Activated CD4-positive, alpha-beta T cell treated with anti-CD3 and anti-CD28 coated beads, Interleukin-2, amount 10 ng/mL, durations not matched to agents 24 days and 14 days (primary cell): ENCODE results near the gene OR5AP2. TPM values are rescaled to one million over a fixed set of nuclear protein-coding genes. Genes with fewer than 3 reads are reported as not detected.
"Not testable (repeated sequence)": the region's sequence is repeated elsewhere in the genome, so short reads cannot be mapped to it uniquely, and the experiment has no call there.

ENCODE experiments used
- DNase-seq: peaks from one replicate; pipeline ENCODE4 v3.0.0; 2022
- H3K27ac Mint-ChIP-seq: one replicate; pipeline ENCODE4 v1.8.0; 2022; ENCODE audit warnings: mild to moderate bottlenecking, mixed read lengths
- H3K27me3 Mint-ChIP-seq: one replicate; pipeline ENCODE4 v1.8.0; 2022; ENCODE audit warnings: mixed read lengths
- H3K36me3 Mint-ChIP-seq: one replicate; pipeline ENCODE4 v1.8.0; 2022; ENCODE audit warnings: low read depth, mild to moderate bottlenecking, mixed read lengths
- H3K4me1 Mint-ChIP-seq: one replicate; pipeline ENCODE4 v1.8.0; 2021; ENCODE audit warnings: mixed read lengths
- H3K4me3 Mint-ChIP-seq: one replicate; pipeline ENCODE4 v1.8.0; 2022; ENCODE audit warnings: mild to moderate bottlenecking, moderate library complexity, mixed read lengths
- H3K9me3 Mint-ChIP-seq: one replicate; pipeline ENCODE4 v1.8.0; 2021; ENCODE audit warnings: mixed read lengths
- intact Hi-C: fragments of 100-400 bp; cut with micrococcal nuclease; formaldehyde crosslinking; loops from one replicate; pipeline ENCODE4 v1.15.1; 2023
- total RNA-seq: library from RNA; stranded (reverse); gene quantifications from 2 replicates; pipeline ENCODE4 v1.2.3, GENCODE V29; 2022

The OR5AP2 gene
- total RNA-seq = not detected in 2 replicates

DNA sequence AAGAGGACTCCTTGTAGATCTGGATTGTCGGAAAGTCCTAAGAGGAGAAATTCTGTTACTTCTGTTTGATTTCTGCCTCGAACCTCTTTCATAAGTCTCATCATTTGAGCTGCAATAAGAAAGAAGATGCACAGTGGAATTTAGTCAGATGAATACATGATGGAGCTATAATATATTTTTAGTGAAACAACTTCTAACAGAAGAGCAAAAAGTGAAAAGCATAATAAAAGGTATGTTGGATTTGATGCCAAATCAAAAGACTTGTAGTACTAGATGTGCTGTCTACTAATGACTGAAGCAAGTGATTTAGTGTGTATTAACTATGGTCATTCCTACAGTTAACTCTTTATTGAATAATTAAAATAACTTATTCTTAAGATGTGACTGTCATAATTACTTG lies at the start of gene OR5AP2:
TSS of gene OR5AP2 (minus strand) at position 101 of the 400 bp plus-strand sequence. CDS start at position 101, 0 bp downstream.
- Mint-ChIP-seq H3K9me3 (peaks cover 3% of the 10 kb centered on the region), H3K4me3 (no peak within 1 kb of the TSS), H3K36me3 (no peaks in the 10 kb centered on the region), H3K4me1 (no peaks in the 10 kb centered on the region), H3K27ac (no peak within 1 kb of the TSS), H3K27me3 (no peaks in the 10 kb centered on the region)
- DNase-seq = no peak
- intact Hi-C loops = no loop called here

- H3K27ac Mint-ChIP-seq, H3K4me1 Mint-ChIP-seq, H3K4me3 Mint-ChIP-seq, H3K9me3 Mint-ChIP-seq, H3K27me3 Mint-ChIP-seq, DNase-seq, intact Hi-C loops, H3K36me3 Mint-ChIP-seq: not testable (repeated sequence)
Measured at GRCh38 chr11:56691179-56691578, 48.9 kb upstream of the OR5AP2 start.

- no peak overlapping the region for H3K27ac Mint-ChIP-seq
- DNase-seq = no peak
- no peaks in the 10 kb centered on the region for H3K36me3 Mint-ChIP-seq
- no peaks in the 10 kb centered on the region for H3K27me3 Mint-ChIP-seq
- H3K4me1 Mint-ChIP-seq = no peaks in the 10 kb centered on the region
- H3K9me3 Mint-ChIP-seq = no peaks in the 10 kb centered on the region
- intact Hi-C loops = no loop called here
- no peak overlapping the region for H3K4me3 Mint-ChIP-seq
Measured at GRCh38 chr11:56688554-56689100, 46.4 kb upstream of the OR5AP2 start.

GRCh38 chr11:56670984-56671383 lies 28.7 kb upstream of the OR5AP2 start:
- Mint-ChIP-seq H3K4me3 (no peak overlapping the region), H3K4me1 (no peaks in the 10 kb centered on the region), H3K27ac (no peak overlapping the region), H3K27me3 (no peaks in the 10 kb centered on the region), H3K36me3 (no peaks in the 10 kb centered on the region), H3K9me3 (no peaks in the 10 kb centered on the region)
- no peak for DNase-seq
- intact Hi-C loops = no loop called here

- intact Hi-C loops = no loop called here
- Mint-ChIP-seq H3K4me1 (no peaks in the 10 kb centered on the region), H3K27me3 (no peaks in the 10 kb centered on the region), H3K4me3 (no peak within 1 kb of the TSS), H3K9me3 (no peaks in the 10 kb centered on the region), H3K36me3 (no peaks in the 10 kb centered on the region), H3K27ac (no peak within 1 kb of the TSS)
- no peak for DNase-seq
Measured at GRCh38 chr11:56663386-56663785, 21.1 kb upstream of the OR5AP2 start, which contains the start of gene OR5AR1. OR5AR1 (plus strand) TSS chr11:56663686; CDS start chr11:56663686, 0 bp downstream.

DNA sequence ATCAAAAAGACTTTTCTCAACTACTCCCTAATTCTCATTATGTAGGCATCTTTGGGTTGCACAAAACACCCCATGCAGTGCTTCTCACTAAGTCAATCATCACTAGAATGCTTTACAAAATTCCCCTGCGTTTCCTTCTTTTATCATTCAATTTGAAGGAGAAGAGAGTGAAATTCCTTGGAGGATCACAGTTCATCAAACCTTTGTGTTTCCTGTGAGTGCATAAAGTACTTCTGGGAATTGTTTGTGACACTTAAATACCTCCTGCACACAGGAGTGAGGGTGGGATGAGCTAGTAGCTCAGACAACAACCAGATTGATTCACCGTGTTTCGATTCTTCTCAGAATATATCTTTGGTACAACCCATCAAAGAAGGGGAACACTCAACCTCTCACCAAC lies 17.5 kb upstream of the OR5AP2 start:
- intact Hi-C loops = no loop called here
- H3K27ac Mint-ChIP-seq = no peak overlapping the region
- H3K4me1 Mint-ChIP-seq = no peaks in the 10 kb centered on the region
- no peak overlapping the region for H3K4me3 Mint-ChIP-seq
- DNase-seq = no peak
- H3K9me3 Mint-ChIP-seq = no peaks in the 10 kb centered on the region
- no peaks in the 10 kb centered on the region for H3K27me3 Mint-ChIP-seq
- H3K36me3 Mint-ChIP-seq = no peaks in the 10 kb centered on the region

GRCh38 chr11:56637500-56637899 lies 4.7 kb downstream of the OR5AP2 start:
- H3K4me1 Mint-ChIP-seq = no peaks in the 10 kb centered on the region
- no peak overlapping the region for H3K27ac Mint-ChIP-seq
- H3K4me3 Mint-ChIP-seq = no peak overlapping the region
- DNase-seq = no peak
- H3K27me3 Mint-ChIP-seq = no peaks in the 10 kb centered on the region
- intact Hi-C loops = no loop called here
- no peaks in the 10 kb centered on the region for H3K36me3 Mint-ChIP-seq
- H3K9me3 Mint-ChIP-seq = peaks cover 3% of the 10 kb centered on the region

- intact Hi-C loops = no loop called here
- Mint-ChIP-seq H3K36me3 (no peaks in the 10 kb centered on the region), H3K27ac (no peak overlapping the region), H3K4me1 (no peaks in the 10 kb centered on the region), H3K27me3 (no peaks in the 10 kb centered on the region), H3K4me3 (no peak overlapping the region), H3K9me3 (peaks cover 3% of the 10 kb centered on the region)
- DNase-seq = no peak
Measured at GRCh38 chr11:56636861-56637260, 5.4 kb downstream of the OR5AP2 start.

DNA sequence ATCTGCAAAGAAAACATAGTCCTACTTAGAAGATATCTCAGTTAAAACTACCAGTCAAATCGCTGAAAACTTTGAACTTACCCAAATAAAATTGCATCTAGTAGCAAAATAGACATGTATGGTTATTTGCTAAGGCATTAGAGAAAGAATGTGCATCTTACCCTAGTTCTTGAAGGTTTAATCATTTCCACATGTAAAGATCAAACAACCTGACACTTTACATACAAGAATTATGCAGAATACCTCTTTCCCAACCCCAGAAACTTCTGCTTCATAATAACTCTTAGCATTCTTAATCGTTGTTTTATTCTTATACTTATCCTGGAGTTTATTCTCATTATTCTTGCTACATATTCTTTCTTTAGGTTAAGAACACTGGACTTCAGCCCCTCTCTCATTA lies 9.9 kb downstream of the OR5AP2 start:
- H3K4me1 Mint-ChIP-seq = no peaks in the 10 kb centered on the region
- no peaks in the 10 kb centered on the region for H3K9me3 Mint-ChIP-seq
- no peak for DNase-seq
- H3K27ac Mint-ChIP-seq = no peak overlapping the region
- intact Hi-C loops = no loop called here
- H3K4me3 Mint-ChIP-seq = no peak overlapping the region
- H3K27me3 Mint-ChIP-seq = no peaks in the 10 kb centered on the region
- no peaks in the 10 kb centered on the region for H3K36me3 Mint-ChIP-seq

DNA sequence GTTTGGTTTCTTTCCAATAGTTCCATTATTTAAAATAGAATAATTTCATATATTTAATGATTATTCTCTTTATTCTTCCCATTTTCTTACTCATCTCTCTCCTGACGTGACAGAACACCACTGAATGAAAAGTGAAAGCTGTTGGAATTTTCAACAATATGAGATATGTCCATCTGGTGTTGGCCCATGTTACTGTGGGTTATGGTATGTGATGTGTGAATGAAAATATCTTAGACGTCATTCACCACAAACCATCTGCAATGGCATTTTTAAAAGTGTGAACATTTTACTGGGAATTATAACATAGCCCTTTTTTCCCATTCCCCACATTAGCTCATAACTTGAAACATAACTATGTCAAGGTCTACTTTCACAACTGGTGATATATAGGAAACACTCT lies 16.3 kb downstream of the OR5AP2 start:
- no peaks in the 10 kb centered on the region for H3K27me3 Mint-ChIP-seq
- H3K4me1 Mint-ChIP-seq = no peaks in the 10 kb centered on the region
- H3K4me3 Mint-ChIP-seq = no peak overlapping the region
- intact Hi-C loops = no loop called here
- no peak for DNase-seq
- no peaks in the 10 kb centered on the region for H3K36me3 Mint-ChIP-seq
- H3K9me3 Mint-ChIP-seq = no peaks in the 10 kb centered on the region
- H3K27ac Mint-ChIP-seq = no peak overlapping the region

- Mint-ChIP-seq H3K4me3 (no peak overlapping the region), H3K27ac (no peak overlapping the region), H3K4me1 (no peaks in the 10 kb centered on the region), H3K27me3 (no peaks in the 10 kb centered on the region), H3K36me3 (no peaks in the 10 kb centered on the region), H3K9me3 (no peaks in the 10 kb centered on the region)
- intact Hi-C loops = no loop called here
- no peak for DNase-seq
Measured at GRCh38 chr11:56624661-56625110, 17.6 kb downstream of the OR5AP2 start.

- no peaks in the 10 kb centered on the region for H3K9me3 Mint-ChIP-seq
- DNase-seq = no peak
- H3K27me3 Mint-ChIP-seq = no peaks in the 10 kb centered on the region
- no peak overlapping the region for H3K4me3 Mint-ChIP-seq
- intact Hi-C loops = no loop called here
- no peak overlapping the region for H3K27ac Mint-ChIP-seq
- no peaks in the 10 kb centered on the region for H3K36me3 Mint-ChIP-seq
- H3K4me1 Mint-ChIP-seq = no peaks in the 10 kb centered on the region
Measured at GRCh38 chr11:56611174-56611573, 31.1 kb downstream of the OR5AP2 start.

- H3K27ac Mint-ChIP-seq, intact Hi-C loops, H3K4me1 Mint-ChIP-seq, H3K9me3 Mint-ChIP-seq, DNase-seq, H3K27me3 Mint-ChIP-seq, H3K4me3 Mint-ChIP-seq, H3K36me3 Mint-ChIP-seq: not testable (repeated sequence)
Measured at GRCh38 chr11:56592088-56592717, 50.0 kb downstream of the OR5AP2 start.
